H9 (cell line): Measurements from ENCODE around the gene SLC16A10. TPM values are rescaled to one million over a fixed set of nuclear protein-coding genes. Genes with fewer than 3 reads are reported as not detected.

ENCODE experiments used
- DNase-seq: peaks from one replicate; pipeline ENCODE4 v3.0.0-alpha.2; 2017
- H2AFZ ChIP-seq: one replicate; pipeline ENCODE4 v1.6.1; 2013; ENCODE audit warnings: mild to moderate bottlenecking, low read length, control low read depth, moderate library complexity
- H2AK5ac ChIP-seq: 2 replicates; pipeline ENCODE4 v1.6.1; 2013; ENCODE audit warnings: low read length, control low read depth, mixed read lengths; ENCODE audit not compliant: insufficient read length
- H2BK120ac ChIP-seq: one replicate; pipeline ENCODE4 v1.6.1; 2013; ENCODE audit warnings: low read depth, mild to moderate bottlenecking, low read length, control low read depth, inconsistent platforms; ENCODE audit not compliant: poor library complexity, severe bottlenecking
- H2BK12ac ChIP-seq: 2 replicates; pipeline ENCODE4 v1.6.1; 2013; ENCODE audit warnings: low read length, control low read depth, mixed read lengths, low read depth; ENCODE audit not compliant: insufficient read length
- H2BK15ac ChIP-seq: 2 replicates; pipeline ENCODE4 v1.6.1; 2013; ENCODE audit warnings: low read depth, low read length, control low read depth
- H2BK20ac ChIP-seq: one replicate; pipeline ENCODE4 v1.6.1; 2013; ENCODE audit warnings: low read depth, mild to moderate bottlenecking, low read length, control low read depth, inconsistent platforms; ENCODE audit not compliant: poor library complexity, severe bottlenecking
- H2BK5ac ChIP-seq: 2 replicates; pipeline ENCODE4 v1.6.1; 2013; ENCODE audit warnings: low read length, control low read depth, mixed read lengths; ENCODE audit not compliant: insufficient read length
- H3K14ac ChIP-seq: 2 replicates; pipeline ENCODE4 v1.6.1; 2013; ENCODE audit warnings: low read length, control low read depth; ENCODE audit not compliant: insufficient read depth
- H3K18ac ChIP-seq: 2 replicates; pipeline ENCODE4 v1.6.1; 2013; ENCODE audit warnings: low read depth, mild to moderate bottlenecking, mixed read lengths, low read length, control low read depth; ENCODE audit not compliant: insufficient read length
- H3K23ac ChIP-seq: 2 replicates; pipeline ENCODE4 v1.6.1; 2013; ENCODE audit warnings: low read length, control low read depth, mixed read lengths, low read depth; ENCODE audit not compliant: insufficient read length
- H3K23me2 ChIP-seq: 2 replicates; pipeline ENCODE4 v1.6.1; 2013; ENCODE audit warnings: low read depth, mild to moderate bottlenecking, mixed read lengths, low read length, control low read depth; ENCODE audit not compliant: insufficient read length, poor library complexity, severe bottlenecking
- H3K27ac ChIP-seq: 2 replicates; pipeline ENCODE4 v1.5.1; 2013; ENCODE audit warnings: low read length, control low read depth, mixed read lengths, low read depth; ENCODE audit not compliant: insufficient read length
- H3K27me3 ChIP-seq: 2 replicates; pipeline ENCODE4 v1.6.1; 2013; ENCODE audit warnings: low read length, control low read depth, inconsistent platforms; ENCODE audit not compliant: insufficient read depth
- H3K4ac ChIP-seq: 2 replicates; pipeline ENCODE4 v1.6.1; 2013; ENCODE audit warnings: low read depth, mild to moderate bottlenecking, control low read depth, inconsistent platforms, low read length, moderate library complexity
- H3K4me1 ChIP-seq: 2 replicates; pipeline ENCODE4 v1.6.1; 2013; ENCODE audit warnings: low read length, control low read depth, inconsistent platforms; ENCODE audit not compliant: insufficient read depth
- H3K4me2 ChIP-seq: 2 replicates; pipeline ENCODE4 v1.6.1; 2013; ENCODE audit warnings: low read length, control low read depth, mixed read lengths; ENCODE audit not compliant: insufficient read length, insufficient read depth
- H3K56ac ChIP-seq: 2 replicates; pipeline ENCODE4 v1.6.1; 2013; ENCODE audit warnings: low read depth, mild to moderate bottlenecking, mixed read lengths, low read length, control low read depth; ENCODE audit not compliant: insufficient read length
- H3K79me1 ChIP-seq: 2 replicates; pipeline ENCODE4 v1.6.1; 2013; ENCODE audit warnings: low read depth, mild to moderate bottlenecking, moderate library complexity, low read length, control low read depth, inconsistent platforms; ENCODE audit not compliant: insufficient read depth, poor library complexity, severe bottlenecking
- H3K79me2 ChIP-seq: 2 replicates; pipeline ENCODE4 v1.6.1; 2013; ENCODE audit warnings: low read length, control low read depth, inconsistent platforms; ENCODE audit not compliant: insufficient read depth
- H3K9ac ChIP-seq: 2 replicates; pipeline ENCODE4 v1.6.1; 2013; ENCODE audit warnings: low read length, control low read depth, mixed read lengths; ENCODE audit not compliant: insufficient read length; ENCODE audit errors: extremely low read depth
- H3K9me3 ChIP-seq: one replicate; pipeline ENCODE4 v1.6.1; 2013; ENCODE audit warnings: low read depth, low read length, inconsistent platforms; ENCODE audit not compliant: control insufficient read depth
- H3T11ph ChIP-seq: one replicate; pipeline ENCODE4 v1.6.1; 2013; ENCODE audit warnings: mild to moderate bottlenecking, low read length, control low read depth, inconsistent platforms
- H4K20me1 ChIP-seq: one replicate; pipeline ENCODE4 v1.6.1; 2013; ENCODE audit not compliant: control insufficient read depth, insufficient read length, insufficient read depth
- H4K5ac ChIP-seq: 2 replicates; pipeline ENCODE4 v1.6.1; 2013; ENCODE audit warnings: low read depth, mild to moderate bottlenecking, mixed read lengths, low read length, control low read depth; ENCODE audit not compliant: insufficient read length
- H4K8ac ChIP-seq: replicated peaks from 2 replicates; pipeline ENCODE4 v1.6.1; 2013; ENCODE audit warnings: low read length, control low read depth, mixed read lengths, low read depth; ENCODE audit not compliant: insufficient read length
- H4K91ac ChIP-seq: 2 replicates; pipeline ENCODE4 v1.6.1; 2013; ENCODE audit warnings: low read depth, mild to moderate bottlenecking, moderate library complexity, mixed read lengths, low read length, control low read depth; ENCODE audit not compliant: insufficient read length
- H3K27ac Mint-ChIP-seq, 3 experiments: 2 replicates in 2 of 3; 3 replicates in 1 of 3; pipeline ENCODE4 v1.8.0; 2020 to 2021; ENCODE audit warnings: mixed read lengths in 3 of 3, mild to moderate bottlenecking in 1 of 3, moderate library complexity in 1 of 3
- H3K27me3 Mint-ChIP-seq: 2 replicates; pipeline ENCODE4 v1.8.0; 2021; ENCODE audit warnings: low read depth, mild to moderate bottlenecking, moderate library complexity, mixed read lengths
- H3K36me3 Mint-ChIP-seq, 3 experiments: 2 replicates in 2 of 3; 3 replicates in 1 of 3; pipeline ENCODE4 v1.8.0; 2020 to 2021; ENCODE audit warnings: low read depth in 3 of 3, mixed read lengths in 3 of 3; ENCODE audit not compliant: insufficient read depth in 1 of 3
- H3K4me1 Mint-ChIP-seq, 2 experiments: 2 replicates each; pipeline ENCODE4 v1.8.0; 2020; ENCODE audit warnings: mixed read lengths in 2 of 2
- H3K4me3 Mint-ChIP-seq, 2 experiments: 2 replicates in 1 of 2; 3 replicates in 1 of 2; pipeline ENCODE4 v1.8.0; 2020 to 2021; ENCODE audit warnings: mild to moderate bottlenecking in 2 of 2, mixed read lengths in 2 of 2, moderate library complexity in 1 of 2
- H3K9me3 Mint-ChIP-seq, 2 experiments: 2 replicates in 1 of 2; 3 replicates in 1 of 2; pipeline ENCODE4 v1.8.0; 2020; ENCODE audit warnings: mild to moderate bottlenecking in 2 of 2, mixed read lengths in 2 of 2, moderate library complexity in 1 of 2
- WGBS: extraction: QIAGEN DNeasy Blood & Tissue Kit; methylation state at CpG from one replicate; pipeline ENCODE4 v1.1.7; 2013; ENCODE audit warnings: missing lambda C conversion rate, low lambda C conversion rate, mixed read lengths; ENCODE audit not compliant: insufficient read length; ENCODE audit errors: extremely low coverage; 5-methylcytosine and 5-hydroxymethylcytosine counted together
- total RNA-seq: library from RNA; stranded (reverse); gene quantifications from 2 replicates; pipeline ENCODE4 v1.2.1, GENCODE V29; 2021
- TF ChIP-seq, protein P1 (sequence below): fragments of 200-600 bp; sonication (generic); conservative IDR thresholded peaks from 3 replicates; pipeline ENCODE4 v1.8.0; 2021; ENCODE audit warnings: antibody characterized with exemption, mild to moderate bottlenecking

The SLC16A10 gene
- total RNA-seq, 1 experiment from 2014 or later: 11.4 TPM

- no peak overlapping the region for H2AFZ ChIP-seq
- H3K4me1 ChIP-seq: no peaks in the 10 kb centered on the region
- H4K5ac ChIP-seq: no peak overlapping the region
- no peaks in the 10 kb centered on the region; a peak in 1 of 7 replicates for H3K36me3 Mint-ChIP-seq
- H4K91ac ChIP-seq: no peak overlapping the region
- H3K27me3 ChIP-seq: no peaks in the 10 kb centered on the region
- H3K18ac ChIP-seq: no peak overlapping the region
- H3K27ac ChIP-seq: no peak overlapping the region
- DNase-seq: no peak
- H2BK12ac ChIP-seq: no peak overlapping the region
- no peak overlapping the region for H2BK20ac ChIP-seq
- H3K4me2 ChIP-seq: no peak overlapping the region
- no peak overlapping the region for H2BK5ac ChIP-seq
- H2BK15ac ChIP-seq: no peak overlapping the region
- no peaks in the 10 kb centered on the region for H3K27me3 Mint-ChIP-seq
- H3K79me1 ChIP-seq: no peaks in the 10 kb centered on the region
- H3K56ac ChIP-seq: no peak overlapping the region
- H2BK120ac ChIP-seq: no peak overlapping the region
- no peaks in the 10 kb centered on the region for H3K9me3 ChIP-seq
- H3K4ac ChIP-seq: no peak overlapping the region
- TF ChIP-seq, protein P1, sequence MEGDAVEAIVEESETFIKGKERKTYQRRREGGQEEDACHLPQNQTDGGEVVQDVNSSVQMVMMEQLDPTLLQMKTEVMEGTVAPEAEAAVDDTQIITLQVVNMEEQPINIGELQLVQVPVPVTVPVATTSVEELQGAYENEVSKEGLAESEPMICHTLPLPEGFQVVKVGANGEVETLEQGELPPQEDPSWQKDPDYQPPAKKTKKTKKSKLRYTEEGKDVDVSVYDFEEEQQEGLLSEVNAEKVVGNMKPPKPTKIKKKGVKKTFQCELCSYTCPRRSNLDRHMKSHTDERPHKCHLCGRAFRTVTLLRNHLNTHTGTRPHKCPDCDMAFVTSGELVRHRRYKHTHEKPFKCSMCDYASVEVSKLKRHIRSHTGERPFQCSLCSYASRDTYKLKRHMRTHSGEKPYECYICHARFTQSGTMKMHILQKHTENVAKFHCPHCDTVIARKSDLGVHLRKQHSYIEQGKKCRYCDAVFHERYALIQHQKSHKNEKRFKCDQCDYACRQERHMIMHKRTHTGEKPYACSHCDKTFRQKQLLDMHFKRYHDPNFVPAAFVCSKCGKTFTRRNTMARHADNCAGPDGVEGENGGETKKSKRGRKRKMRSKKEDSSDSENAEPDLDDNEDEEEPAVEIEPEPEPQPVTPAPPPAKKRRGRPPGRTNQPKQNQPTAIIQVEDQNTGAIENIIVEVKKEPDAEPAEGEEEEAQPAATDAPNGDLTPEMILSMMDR: no peak
- H3K79me2 ChIP-seq: no peaks in the 10 kb centered on the region; the same call in 1 of the 2 replicates
- no peak overlapping the region; a peak in 1 of 7 replicates for H3K27ac Mint-ChIP-seq
- no peaks in the 10 kb centered on the region for H3K23me2 ChIP-seq
- H4K8ac ChIP-seq: no peak overlapping the region
- H3K4me3 Mint-ChIP-seq: no peak overlapping the region
- no peak overlapping the region for H2AK5ac ChIP-seq
- H3K9ac ChIP-seq: no peak overlapping the region
- H3K9me3 Mint-ChIP-seq: no peaks in the 10 kb centered on the region
- no peak overlapping the region for H3K14ac ChIP-seq
- no CpG with 5 or more reads among the region's 4 CpGs for WGBS
- no peaks in the 10 kb centered on the region for H3K4me1 Mint-ChIP-seq
- no peaks in the 10 kb centered on the region for H4K20me1 ChIP-seq
- H3K23ac ChIP-seq: no peak overlapping the region
- no peak overlapping the region for H3T11ph ChIP-seq
Observed at GRCh38 chr6:111121789-111122350, 34.6 kb downstream of the SLC16A10 start.
